ENCODE data around the gene XRCC4.

The XRCC4 gene

DNA sequence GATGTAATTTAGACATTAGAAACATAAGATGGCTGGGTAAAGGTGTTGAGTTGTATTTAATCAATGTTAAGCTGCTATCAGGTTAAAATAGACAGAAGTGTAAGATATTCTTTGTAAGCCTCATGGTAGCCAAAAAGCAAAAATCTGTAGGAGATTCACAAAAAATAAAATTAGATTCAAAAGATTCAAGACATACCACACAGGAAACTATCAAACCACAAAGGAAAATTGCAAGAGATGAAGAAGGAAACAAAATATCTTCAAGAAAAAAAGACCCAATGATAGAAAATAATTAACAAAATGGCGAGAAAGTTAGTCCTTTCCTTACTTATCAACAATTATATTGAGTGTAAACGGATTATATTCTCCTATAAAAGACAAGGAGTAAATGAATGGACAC is 15.3 kb downstream of the XRCC4 start:
- no peak overlapping the region for H3K4me3 ChIP-seq (ENCODE audit: low read length)
- no peak for TF ChIP-seq ZNF274 (IDR thresholded peaks at IDR 0.05; ENCODE audit: low read depth, low read length)

DNA sequence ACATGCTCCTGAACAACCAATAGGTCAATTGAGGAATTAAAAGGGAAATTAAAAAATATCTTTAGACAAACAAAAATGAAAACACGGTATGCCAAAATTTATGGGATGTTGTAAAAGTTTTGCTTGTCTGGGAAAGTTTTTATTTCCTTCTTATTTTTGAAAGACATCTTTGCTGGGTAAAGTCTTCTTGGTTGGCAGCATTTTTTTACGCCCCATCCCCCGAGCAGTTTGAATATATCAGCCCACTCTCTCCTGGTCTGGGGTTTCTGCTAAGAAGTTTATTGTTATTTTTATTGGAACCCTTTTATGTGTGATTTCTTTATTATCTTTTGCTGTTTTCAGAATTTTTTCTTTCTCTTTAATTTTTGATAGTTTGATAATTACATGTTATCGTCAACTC is 16.3 kb downstream of the XRCC4 start:
- TF ChIP-seq ZNF274 (IDR thresholded peaks at IDR 0.05; ENCODE audit: low read depth, low read length): no peak
- no peak overlapping the region for H3K4me3 ChIP-seq (ENCODE audit: low read length)

DNA sequence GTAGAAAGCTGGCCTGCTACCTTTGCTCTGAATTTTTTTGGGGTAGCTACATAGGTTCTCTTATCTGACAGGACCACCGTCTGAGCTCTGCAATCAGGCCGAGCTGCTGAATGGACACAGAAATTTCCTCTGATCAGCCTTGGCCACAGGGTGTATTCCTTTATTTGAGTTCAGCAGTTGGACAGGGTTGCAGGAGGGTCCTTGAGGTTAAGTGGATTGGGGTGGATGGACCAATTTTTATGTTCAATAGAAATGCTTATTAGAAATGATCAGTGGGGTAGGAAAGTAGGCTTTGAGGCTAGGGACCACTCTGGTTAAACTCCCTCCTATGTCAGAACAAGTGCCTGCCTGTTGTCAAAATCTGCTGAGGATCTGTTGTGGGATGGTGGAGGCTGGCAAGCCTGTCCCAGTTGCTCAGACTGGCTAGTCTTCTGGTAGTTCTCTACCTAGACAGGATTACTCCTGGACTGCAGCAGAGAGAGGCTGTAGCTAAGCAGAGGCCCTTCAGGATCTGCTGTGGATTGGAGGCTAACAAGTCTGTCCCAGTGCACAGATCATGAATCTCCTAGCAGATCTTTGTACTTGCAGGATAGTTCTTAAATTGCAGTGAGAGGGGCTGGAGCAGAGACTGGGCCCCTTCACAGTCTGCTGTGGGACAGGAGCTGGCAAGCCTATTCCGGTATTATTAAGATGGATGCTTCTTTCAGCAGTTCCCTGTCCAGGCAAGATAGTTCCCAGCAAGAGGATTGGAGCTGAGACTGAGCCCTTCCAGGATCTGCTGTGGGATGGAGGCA is 18.0 kb downstream of the XRCC4 start:
- no peak for TF ChIP-seq ZNF274 (IDR thresholded peaks at IDR 0.05; ENCODE audit: low read depth, low read length)
- no peak overlapping the region for H3K4me3 ChIP-seq (ENCODE audit: low read length)

DNA sequence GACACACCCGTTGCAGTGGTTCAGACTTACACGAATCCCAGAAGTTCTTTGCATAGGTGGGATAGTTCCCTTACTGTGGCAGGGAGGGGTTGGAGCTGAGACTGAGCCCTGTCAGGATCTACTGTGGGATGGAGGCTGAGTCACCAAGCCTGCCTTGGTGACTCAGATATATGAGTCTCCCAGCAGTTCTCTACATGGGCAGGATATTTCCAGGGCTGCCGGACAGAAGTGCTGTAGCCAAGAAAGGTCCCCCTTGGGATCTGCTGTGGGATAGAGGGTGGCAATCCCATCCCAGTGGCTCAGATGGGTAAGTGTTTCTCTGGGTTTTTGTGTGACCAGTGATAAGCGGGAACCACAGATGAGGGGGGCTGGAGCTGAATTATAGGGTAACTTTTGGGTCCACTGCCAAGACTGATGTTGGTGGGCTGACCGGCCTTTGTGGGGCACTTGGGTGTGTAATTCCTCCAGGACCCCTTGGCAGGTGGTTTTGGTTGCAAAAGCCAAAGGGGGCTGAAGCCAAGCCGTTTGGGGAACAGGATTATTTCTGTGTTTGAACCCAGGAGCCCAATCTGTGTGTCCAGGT is 18.7 kb downstream of the XRCC4 start:
- H3K4me3 ChIP-seq (ENCODE audit: low read length): no peak overlapping the region
- TF ChIP-seq ZNF274 (IDR thresholded peaks at IDR 0.05; ENCODE audit: low read depth, low read length): no peak

DNA sequence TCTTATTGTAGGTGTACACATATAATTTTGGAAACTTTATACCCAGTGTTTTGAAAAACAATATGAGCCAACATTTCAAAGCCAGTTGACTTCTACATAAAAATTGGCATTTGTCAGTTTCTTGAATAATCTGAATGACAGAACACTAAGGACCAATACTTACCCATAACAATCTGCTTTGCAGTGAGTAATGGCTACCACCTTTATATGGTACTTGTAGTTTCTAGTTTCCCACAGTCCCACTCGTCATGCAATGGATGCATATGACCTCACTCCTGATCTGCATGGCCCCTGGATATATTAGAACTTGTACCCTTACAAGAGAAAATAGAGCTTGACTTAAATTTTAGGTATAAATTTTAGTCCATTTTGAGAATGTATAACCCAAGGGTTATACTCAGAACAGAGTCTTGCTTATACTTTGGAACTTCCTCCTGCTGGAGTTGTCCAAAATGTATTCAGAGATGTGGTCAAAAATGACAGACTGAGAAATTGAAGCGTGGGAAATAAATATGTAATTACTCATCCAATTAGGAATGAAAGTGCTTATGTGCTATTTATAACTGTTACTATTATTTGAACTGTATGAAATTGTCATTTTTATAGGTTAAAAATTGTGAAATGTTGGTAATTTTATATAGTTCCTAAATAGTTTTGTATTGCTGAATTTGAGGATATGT is 19.5 kb downstream of the XRCC4 start:
- TF ChIP-seq ZNF274 (IDR thresholded peaks at IDR 0.05; ENCODE audit: low read depth, low read length): no peak
- H3K4me3 ChIP-seq (ENCODE audit: low read length): no peak overlapping the region

DNA sequence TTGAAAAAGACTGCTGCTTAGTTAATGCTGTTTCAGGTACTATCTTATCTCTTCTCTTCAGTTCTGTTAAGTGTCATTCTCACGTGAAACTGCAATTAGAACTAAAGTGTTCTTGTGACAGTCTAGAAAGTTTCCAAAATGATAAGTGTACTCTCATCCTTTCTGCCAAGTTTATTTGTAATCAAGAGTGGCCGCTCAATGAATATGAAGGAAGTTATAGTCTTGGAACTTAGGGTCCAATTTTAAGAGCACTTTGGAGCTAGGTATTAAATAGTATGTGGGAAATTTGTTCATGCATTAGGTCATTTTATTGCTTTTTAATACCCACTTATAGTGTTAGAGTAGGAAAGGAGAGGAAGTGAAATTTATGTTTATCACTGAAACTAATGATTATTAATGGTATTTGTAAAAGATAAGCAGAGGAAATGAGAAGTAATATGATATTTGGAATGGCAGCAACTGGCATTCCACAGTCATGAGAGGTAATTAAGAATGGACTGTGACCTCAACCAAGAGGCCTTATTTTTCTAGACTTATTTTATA is 20.4 kb downstream of the XRCC4 start:
- no peak overlapping the region for H3K4me3 ChIP-seq (ENCODE audit: low read length)
- TF ChIP-seq ZNF274 (IDR thresholded peaks at IDR 0.05; ENCODE audit: low read depth, low read length): no peak

DNA sequence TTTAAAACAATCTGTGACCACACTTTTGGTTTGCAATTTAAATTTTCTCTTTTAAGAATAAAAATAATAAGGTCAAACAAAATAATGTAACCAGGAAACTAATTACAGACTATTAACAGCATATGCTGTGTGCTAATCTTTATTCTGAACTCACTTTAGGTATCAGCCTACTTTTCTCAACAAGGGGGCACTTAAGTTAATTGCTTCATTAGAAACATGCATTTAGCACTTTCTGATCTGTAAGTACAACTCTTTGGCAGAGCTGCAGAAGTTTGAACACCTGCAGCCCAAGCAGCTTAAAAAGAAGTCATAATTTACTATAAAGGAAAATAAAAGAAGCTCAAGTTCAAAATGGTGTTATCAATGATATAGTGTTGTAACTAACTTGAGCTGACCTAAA is 21.7 kb downstream of the XRCC4 start:
- TF ChIP-seq ZNF274 (IDR thresholded peaks at IDR 0.05; ENCODE audit: low read depth, low read length): no peak
- H3K4me3 ChIP-seq (ENCODE audit: low read length): no peak overlapping the region

DNA sequence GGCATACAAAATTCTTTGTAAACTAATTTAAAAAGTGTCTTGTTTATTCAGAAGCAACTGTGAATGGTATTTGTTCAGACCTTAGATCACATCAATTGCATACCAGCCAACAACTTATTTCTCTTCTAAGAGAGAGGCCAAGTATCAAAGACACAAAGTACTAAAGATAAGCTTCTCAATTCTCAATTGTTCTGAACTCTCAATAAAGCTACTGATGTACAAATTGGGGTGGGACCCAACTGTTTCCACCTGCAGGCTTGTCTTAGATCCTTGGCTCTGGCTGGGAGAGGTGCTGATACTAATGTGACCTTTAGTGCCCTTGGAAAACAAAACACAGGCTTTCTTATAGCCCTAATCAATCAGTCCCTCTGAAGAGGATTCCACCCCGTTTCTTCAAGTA is 22.1 kb downstream of the XRCC4 start:
- no peak overlapping the region for H3K4me3 ChIP-seq (ENCODE audit: low read length)
- no peak for TF ChIP-seq ZNF274 (IDR thresholded peaks at IDR 0.05; ENCODE audit: low read depth, low read length)

DNA sequence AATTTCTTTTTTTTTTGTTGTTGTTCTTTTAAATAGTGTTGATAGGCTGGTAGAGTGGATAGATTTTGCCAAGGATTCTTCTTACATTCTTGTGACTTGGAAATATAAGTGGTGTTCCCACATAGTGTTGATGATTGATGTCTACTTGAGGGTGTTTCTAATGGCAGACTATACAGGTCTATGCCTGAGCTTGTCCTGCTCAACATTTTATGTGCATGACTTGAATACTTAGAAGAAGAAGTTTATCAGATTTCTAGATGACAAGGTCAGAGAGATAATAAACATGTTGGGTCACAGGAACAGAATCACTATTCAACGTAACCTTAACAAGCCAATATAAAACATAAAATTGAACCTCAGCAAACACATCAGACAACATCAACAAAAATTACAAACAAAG is 24.2 kb downstream of the XRCC4 start:
- TF ChIP-seq ZNF274 (IDR thresholded peaks at IDR 0.05; ENCODE audit: low read depth, low read length): no peak

DNA sequence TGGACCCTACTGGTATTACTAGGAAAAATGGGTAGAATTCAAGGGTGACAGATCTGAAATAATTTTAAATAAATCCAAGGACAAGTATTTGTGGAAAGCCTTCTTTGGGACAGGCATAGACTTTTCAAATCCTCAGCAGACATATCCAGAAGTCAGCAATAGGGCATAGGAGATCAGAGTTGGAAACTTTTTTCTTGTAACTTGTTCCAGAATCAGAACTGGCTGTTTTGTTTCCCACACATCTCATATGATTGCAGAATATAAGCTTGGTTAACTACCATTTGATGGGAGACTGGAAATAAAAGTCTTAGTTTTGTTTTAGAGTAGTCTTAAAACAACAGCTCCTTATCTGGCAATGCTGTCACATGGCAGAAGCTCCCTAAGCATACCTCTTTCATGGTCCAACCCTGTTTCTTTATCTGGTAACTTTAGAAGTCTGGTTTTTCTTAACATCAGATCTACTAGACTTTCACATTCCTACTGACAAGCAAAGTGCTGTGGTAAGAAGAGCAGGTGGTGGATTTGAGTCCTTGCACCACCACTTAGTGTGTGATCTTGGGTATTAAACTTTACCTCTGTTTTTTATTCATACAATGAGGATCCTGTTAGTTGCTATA is 25.1 kb downstream of the XRCC4 start:
- H3K4me3 ChIP-seq (ENCODE audit: low read length): no peak overlapping the region
- TF ChIP-seq ZNF274 (IDR thresholded peaks at IDR 0.05; ENCODE audit: low read depth, low read length): no peak

More for the DNA sequence above, 24.2 kb downstream of the XRCC4 start:
- H3K4me3 ChIP-seq (ENCODE audit: low read length): no peak overlapping the region

DNA sequence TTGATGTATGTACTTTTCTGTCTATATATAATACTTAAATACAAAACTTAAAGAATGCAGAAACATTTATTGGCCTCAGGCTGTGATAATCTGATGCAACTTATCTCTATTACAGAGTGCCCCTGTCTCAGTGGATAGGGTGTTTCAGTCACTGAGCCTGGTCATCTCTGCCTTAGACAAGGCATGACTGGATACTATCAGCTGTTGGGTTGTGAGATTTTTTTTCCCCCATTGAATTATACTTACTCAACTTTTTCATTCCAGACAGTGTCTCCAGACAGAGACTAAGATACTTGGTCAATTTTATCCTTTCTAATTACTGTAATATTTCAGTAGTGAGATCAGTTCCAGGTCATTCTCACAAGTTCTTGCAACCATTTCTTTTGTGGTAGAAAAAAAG is 26.7 kb downstream of the XRCC4 start:
- no peak for TF ChIP-seq ZNF274 (IDR thresholded peaks at IDR 0.05; ENCODE audit: low read depth, low read length)

DNA sequence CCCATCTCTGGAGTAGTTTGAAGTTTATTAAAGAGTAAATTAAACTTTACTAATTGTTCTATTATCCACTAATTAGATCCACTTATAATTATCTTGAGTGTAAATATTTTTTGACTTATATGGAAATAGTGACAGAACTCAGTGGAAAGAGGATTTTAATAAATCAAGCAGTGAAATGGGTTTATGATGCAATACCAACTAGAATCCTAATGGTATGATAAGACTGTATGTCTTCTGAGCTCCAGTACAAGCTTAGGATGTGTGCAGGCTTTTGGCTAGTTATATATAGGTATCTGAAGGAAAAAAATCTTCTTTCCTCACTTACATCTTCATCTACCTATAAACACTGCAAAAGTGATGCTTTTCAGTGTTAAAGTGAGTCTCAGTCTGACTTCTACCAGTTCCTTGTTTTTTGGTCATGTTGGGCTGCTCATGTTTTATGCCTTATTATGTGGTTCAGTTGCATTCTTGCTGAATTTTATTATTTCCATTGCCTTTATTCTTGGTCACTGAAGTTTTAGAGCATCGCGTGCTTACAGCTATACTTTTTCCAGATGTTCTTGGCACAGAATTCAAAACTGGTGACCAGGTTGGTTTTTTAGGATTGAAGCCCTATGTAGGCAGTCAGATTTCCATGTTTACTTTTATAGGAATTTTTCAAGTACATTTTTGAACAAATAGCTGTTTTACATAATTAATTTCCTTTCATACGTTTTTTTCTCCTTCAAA is 30.5 kb downstream of the XRCC4 start:
- no peak overlapping the region for H3K4me3 ChIP-seq (ENCODE audit: low read length)
- TF ChIP-seq ZNF274 (IDR thresholded peaks at IDR 0.05; ENCODE audit: low read depth, low read length): no peak

More for the DNA sequence above, 26.7 kb downstream of the XRCC4 start:
- no peak overlapping the region for H3K4me3 ChIP-seq (ENCODE audit: low read length)

DNA sequence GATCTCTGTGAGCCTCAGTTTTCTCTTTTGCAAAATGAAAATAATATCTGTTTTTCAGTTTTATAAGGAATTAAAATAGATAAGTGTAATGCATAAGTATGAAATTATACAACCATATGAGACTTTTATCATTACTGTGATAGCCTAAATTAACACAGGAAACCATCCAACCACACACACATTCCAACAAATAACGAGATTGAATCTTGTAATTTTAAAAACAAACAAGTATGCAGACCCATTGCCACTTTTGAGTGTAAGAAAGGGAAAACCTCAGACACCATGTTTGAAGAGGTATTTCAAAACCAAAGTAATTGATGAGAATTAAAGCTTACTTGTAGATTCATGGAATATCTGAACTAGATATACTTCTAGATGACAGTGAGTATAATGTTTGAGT is 32.0 kb downstream of the XRCC4 start:
- TF ChIP-seq ZNF274 (IDR thresholded peaks at IDR 0.05; ENCODE audit: low read depth, low read length): no peak
- no peak overlapping the region for H3K4me3 ChIP-seq (ENCODE audit: low read length)

DNA sequence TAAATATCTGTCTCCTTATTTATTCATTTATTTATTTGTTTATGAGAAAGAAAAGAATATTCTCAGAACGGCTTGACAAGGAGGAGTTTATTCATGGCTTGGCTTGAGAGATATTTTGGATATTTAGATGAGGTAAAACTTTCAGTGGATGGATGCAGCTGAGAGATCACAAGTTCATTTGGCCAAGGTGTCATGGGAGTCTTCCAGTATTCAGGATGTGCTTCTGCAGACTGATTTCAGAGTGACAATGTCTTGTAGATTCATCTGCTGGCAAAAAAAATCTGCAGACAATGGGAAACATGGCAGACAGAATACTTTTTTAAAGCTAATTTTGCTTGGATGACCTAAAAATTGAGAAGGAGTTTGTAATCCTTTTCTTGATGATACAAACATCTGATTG is 38.5 kb downstream of the XRCC4 start:
- TF ChIP-seq ZNF274 (IDR thresholded peaks at IDR 0.05; ENCODE audit: low read depth, low read length): no peak

More for the DNA sequence above, 38.5 kb downstream of the XRCC4 start:
- no peak overlapping the region for H3K4me3 ChIP-seq (ENCODE audit: low read length)

Measured in GM08714 (cell line).